Endothelial cell (in vitro differentiated cells): ENCODE results near the gene YEATS4. TPM values are rescaled to one million over a fixed set of nuclear protein-coding genes. Genes with fewer than 3 reads are reported as not detected.

Source experiments
- DNase-seq: peaks from one replicate; pipeline ENCODE4 v3.0.0; 2021; ENCODE audit warnings: low spot score
- H3K27ac Mint-ChIP-seq: one replicate; pipeline ENCODE4 v1.8.0; 2021; ENCODE audit warnings: mixed read lengths, inconsistent platforms; ENCODE audit not compliant: unreplicated experiment
- H3K27me3 Mint-ChIP-seq: one replicate; pipeline ENCODE4 v1.8.0; 2021; ENCODE audit warnings: mild to moderate bottlenecking, moderate library complexity, mixed read lengths, inconsistent platforms; ENCODE audit not compliant: unreplicated experiment
- H3K36me3 Mint-ChIP-seq: one replicate; pipeline ENCODE4 v1.8.0; 2021; ENCODE audit warnings: mild to moderate bottlenecking, low read depth, mixed read lengths, inconsistent platforms; ENCODE audit not compliant: unreplicated experiment
- H3K4me1 Mint-ChIP-seq: one replicate; pipeline ENCODE4 v1.8.0; 2021; ENCODE audit warnings: mild to moderate bottlenecking, mixed read lengths, inconsistent platforms; ENCODE audit not compliant: unreplicated experiment
- H3K4me3 Mint-ChIP-seq: one replicate; pipeline ENCODE4 v1.8.0; 2021; ENCODE audit warnings: mild to moderate bottlenecking, mixed read lengths, inconsistent platforms; ENCODE audit not compliant: unreplicated experiment
- H3K9me3 Mint-ChIP-seq: one replicate; pipeline ENCODE4 v1.8.0; 2021; ENCODE audit warnings: mixed read lengths, inconsistent platforms; ENCODE audit not compliant: unreplicated experiment
- CTCF ChIP-seq: fragments of 200-600 bp; sonication (generic); IDR thresholded peaks from one replicate; pipeline ENCODE4 v1.5.0; 2021; ENCODE audit warnings: antibody characterized with exemption; ENCODE audit not compliant: unreplicated experiment
- total RNA-seq: library from RNA; stranded (reverse); fragmentation: NEBNext Ultra II Directional; extraction: Animal tissue kit (Norgen Biotek cat#: 25700); gene quantifications from one replicate; pipeline ENCODE4 v1.2.1, GENCODE V29; 2021; ENCODE audit not compliant: unreplicated experiment

YEATS4 gene
- total RNA-seq, 1 donor from 2014 or later = 16.8 TPM

- Mint-ChIP-seq H3K4me3 (no peak overlapping the region), H3K9me3 (no peaks in the 10 kb centered on the region), H3K4me1 (peaks cover 3% of the 10 kb centered on the region), H3K36me3 (peaks cover 4% of the 10 kb centered on the region), H3K27me3 (no peaks in the 10 kb centered on the region), H3K27ac (no peak overlapping the region)
- no peak for TF ChIP-seq CTCF
- no peak for DNase-seq
These were observed 38.4 kb downstream of the YEATS4 start for GRCh38 chr12:69397978-69398377.

- TF ChIP-seq CTCF = no peak
- Mint-ChIP-seq H3K4me3 (no peak overlapping the region), H3K27me3 (no peaks in the 10 kb centered on the region), H3K36me3 (peaks cover 4% of the 10 kb centered on the region), H3K4me1 (peaks cover 3% of the 10 kb centered on the region), H3K9me3 (no peaks in the 10 kb centered on the region), H3K27ac (no peak overlapping the region)
- no peak for DNase-seq
These were observed 42.4 kb downstream of the YEATS4 start for GRCh38 chr12:69401940-69402339.

- H3K27me3 Mint-ChIP-seq = no peaks in the 10 kb centered on the region
- no peak overlapping the region for H3K4me3 Mint-ChIP-seq
- no peak overlapping the region for H3K27ac Mint-ChIP-seq
- H3K9me3 Mint-ChIP-seq = no peaks in the 10 kb centered on the region
- DNase-seq = no peak
- TF ChIP-seq CTCF = no peak
- peaks cover 3% of the 10 kb centered on the region for H3K4me1 Mint-ChIP-seq
- H3K36me3 Mint-ChIP-seq = no peaks in the 10 kb centered on the region
These were observed 45.5 kb downstream of the YEATS4 start for GRCh38 chr12:69404851-69405565.

- DNase-seq = no peak
- no peak overlapping the region for H3K27ac Mint-ChIP-seq
- no peaks in the 10 kb centered on the region for H3K27me3 Mint-ChIP-seq
- no peaks in the 10 kb centered on the region for H3K9me3 Mint-ChIP-seq
- no peak overlapping the region for H3K4me3 Mint-ChIP-seq
- no peaks in the 10 kb centered on the region for H3K36me3 Mint-ChIP-seq
- no peak for TF ChIP-seq CTCF
- H3K4me1 Mint-ChIP-seq = peaks cover 3% of the 10 kb centered on the region
These were observed 46.0 kb downstream of the YEATS4 start for GRCh38 chr12:69405566-69405865.

- no peak overlapping the region for H3K27ac Mint-ChIP-seq
- H3K4me1 Mint-ChIP-seq = peaks cover 3% of the 10 kb centered on the region
- H3K27me3 Mint-ChIP-seq = no peaks in the 10 kb centered on the region
- no peak for DNase-seq
- TF ChIP-seq CTCF = no peak
- no peaks in the 10 kb centered on the region for H3K9me3 Mint-ChIP-seq
- no peaks in the 10 kb centered on the region for H3K36me3 Mint-ChIP-seq
- H3K4me3 Mint-ChIP-seq = no peak overlapping the region
These were observed 46.7 kb downstream of the YEATS4 start for GRCh38 chr12:69406217-69406616.
